Left lobe of liver (tissue), 2 donors: ENCODE data around the gene HOXA4. TPM values are rescaled to one million over a fixed set of nuclear protein-coding genes. Genes with fewer than 3 reads are reported as not detected.
A peak's percentile ranks its signal among the peaks of the same experiment; 100 is the strongest.

Experiments
- ATAC-seq: fragments of 200-7000 bp; cut with Tn5 transposase; one replicate; pipeline ENCODE4 v1.9.1; 2020; ENCODE audit warnings: mild to moderate bottlenecking, moderate library complexity
- DNase-seq: peaks from one replicate; pipeline ENCODE4 v3.0.0-alpha.2; 2020; ENCODE audit warnings: low spot score
- total RNA-seq: library from RNA; stranded (reverse); gene quantifications from one replicate; pipeline ENCODE4 v1.2.1, GENCODE V29; 2021
- donor health status: DM: no; HTN: no; CAD: no; lungs with moderate emphysema.
- donor health status: DM: no; HTN: yes; CAD: no.

HOXA4 gene
- total RNA-seq, 1 donor from 2014 or later = 0.43 TPM

DNA sequence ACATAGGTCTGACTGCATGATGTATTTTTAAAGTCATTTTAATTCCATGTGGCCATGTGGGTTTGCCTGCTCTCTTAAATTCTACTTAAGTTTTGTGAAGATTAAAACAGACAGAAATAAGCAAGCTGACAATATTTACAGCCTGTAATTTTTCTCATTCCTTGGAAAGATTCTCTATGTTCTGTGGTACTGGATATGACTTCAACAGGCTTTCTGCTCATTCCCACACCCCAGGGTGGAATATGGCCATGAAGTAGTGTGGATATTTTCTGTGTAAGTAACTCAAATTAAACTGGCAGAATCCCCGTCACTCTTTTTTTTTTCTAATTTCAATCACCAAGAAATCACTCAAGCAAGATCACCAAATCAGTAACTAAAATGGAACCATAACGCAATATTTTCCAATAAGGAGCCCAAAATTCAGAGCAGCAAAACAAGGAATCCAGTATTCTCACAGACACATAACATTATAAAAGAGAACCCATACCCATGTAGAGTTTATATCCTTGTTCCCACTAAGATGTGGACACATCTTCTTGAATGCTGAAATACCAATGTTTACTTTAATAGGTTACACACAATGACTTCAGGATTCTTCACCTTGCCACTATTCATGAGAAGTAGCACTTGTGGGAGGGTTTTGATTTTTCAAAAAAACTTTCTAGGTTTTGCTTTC, 7.2 kb upstream of the HOXA4 start:
- no peak for ATAC-seq

DNA sequence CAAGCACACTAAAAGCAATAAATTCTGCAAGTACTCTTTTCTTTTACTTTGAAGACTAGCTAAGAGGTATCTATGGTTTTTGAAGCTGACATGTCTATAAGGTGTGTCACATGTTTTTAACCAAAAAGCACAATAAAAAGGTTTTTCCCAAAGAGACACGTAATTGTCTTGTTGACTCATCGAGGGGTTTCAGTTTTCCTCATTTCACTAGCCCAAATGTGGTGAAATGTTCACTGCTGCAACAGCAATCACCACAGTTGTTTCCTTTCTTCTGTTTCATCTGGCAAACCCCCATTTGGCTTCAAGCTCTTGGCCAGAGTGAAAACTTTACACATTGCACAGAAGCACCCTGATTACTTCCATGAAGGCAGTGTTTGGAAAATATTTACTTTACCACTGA, 3.8 kb upstream of the HOXA4 start:
- ATAC-seq = no peak
- no peak for DNase-seq

More for the DNA sequence above, 7.2 kb upstream of the HOXA4 start:
- DNase-seq = no peak

DNA sequence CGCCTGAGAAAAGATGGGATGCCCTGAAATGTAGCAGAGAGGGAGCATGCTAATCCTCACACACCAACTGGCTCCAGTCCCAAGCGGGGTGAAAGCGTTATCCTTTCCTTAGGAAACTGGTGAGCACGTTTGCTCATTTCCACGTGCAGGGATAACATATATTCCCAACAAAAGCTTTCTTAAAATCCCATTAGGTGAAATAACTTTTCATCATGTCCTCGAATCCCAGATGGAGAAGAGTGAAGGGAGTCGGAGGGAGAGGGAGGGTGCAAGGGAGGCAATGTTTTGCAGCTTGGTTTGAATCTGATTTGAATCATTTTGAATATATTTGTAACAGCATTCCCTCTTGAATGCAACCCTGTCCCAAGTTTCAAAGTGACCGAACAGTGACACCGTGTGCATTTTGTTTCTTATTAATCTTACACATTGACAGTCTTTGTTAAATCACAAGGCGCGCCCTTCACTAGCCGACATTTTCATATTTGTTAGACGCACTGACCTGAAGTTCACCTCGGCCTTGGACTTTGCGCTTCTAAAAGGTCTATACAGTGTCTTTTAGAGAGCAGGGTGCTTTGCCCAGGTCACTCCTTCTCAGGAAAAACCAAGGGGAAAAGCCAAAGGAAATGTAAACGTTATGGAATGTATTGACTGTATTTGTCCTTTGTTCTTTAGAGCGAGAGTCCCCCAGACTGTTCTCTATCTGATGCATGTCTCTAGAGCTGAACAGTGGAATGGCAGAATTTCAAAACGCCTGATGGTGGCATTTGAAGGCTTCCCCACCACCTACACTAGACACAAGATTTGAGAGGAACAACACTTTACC, 3.1 kb upstream of the HOXA4 start:
- DNase-seq (peak; percentile 21), ATAC-seq (no peak)

DNA sequence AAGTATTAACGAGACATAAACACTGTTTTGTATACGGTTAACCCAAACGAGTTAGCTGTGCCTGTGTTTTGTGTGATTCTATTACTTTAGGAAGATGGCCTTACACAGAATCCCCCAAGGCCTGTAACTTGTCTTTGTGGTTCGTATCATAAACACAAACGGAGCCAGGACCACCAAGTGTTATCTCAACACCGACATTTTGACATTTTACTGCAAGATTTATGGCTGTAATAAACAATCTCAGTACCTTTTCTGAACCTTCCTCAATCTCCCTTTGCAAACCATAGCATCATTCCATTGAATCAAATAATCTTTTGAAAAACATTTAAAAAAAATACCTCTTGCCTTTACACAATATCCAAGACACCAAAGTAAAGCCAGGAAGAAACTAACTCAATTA, 2.4 kb upstream of the HOXA4 start:
- no peak for DNase-seq
- ATAC-seq = no peak

DNA sequence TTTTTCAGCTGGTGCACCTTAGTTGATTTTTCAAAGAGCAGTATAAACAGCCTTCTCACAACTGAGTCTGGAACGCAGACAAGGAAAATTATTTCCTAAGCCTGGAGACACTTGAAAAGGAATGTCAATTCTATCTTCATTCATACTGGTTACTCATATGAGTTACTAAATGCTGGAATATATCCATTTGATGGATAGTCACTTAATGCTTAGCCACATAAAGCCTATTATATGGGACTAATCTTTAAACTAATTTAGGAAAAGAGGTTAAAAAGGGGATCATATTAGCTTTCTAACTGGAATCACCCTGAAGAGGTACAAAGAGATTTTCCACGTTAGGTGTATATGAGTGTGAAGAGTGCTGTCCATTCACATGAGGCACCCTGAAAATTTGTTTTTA, 1.7 kb upstream of the HOXA4 start:
- DNase-seq = no peak

DNA sequence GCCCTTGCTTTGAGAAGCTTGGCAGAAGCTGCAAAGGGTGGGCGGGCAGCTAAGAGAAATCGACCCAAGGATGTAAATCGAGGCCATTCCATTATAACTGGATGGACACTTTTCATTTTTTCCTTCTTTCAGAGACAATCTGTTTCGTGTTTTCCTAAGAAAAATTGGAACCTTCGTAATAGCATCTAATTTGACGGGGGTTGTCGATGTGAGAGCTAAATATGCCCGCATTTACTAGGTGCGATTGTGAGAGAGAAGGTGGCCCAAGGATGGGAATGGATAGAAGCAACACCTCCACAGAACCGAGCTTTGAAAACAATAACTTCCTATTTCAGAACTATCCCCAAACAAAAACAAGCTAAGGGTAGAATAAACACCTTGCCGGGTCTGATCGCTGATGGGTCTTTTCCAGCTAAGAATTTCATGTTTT, 848 bp upstream of the HOXA4 start:
- no peak for DNase-seq
- no peak for ATAC-seq

More for the DNA sequence above, 1.7 kb upstream of the HOXA4 start:
- no peak for ATAC-seq

DNA sequence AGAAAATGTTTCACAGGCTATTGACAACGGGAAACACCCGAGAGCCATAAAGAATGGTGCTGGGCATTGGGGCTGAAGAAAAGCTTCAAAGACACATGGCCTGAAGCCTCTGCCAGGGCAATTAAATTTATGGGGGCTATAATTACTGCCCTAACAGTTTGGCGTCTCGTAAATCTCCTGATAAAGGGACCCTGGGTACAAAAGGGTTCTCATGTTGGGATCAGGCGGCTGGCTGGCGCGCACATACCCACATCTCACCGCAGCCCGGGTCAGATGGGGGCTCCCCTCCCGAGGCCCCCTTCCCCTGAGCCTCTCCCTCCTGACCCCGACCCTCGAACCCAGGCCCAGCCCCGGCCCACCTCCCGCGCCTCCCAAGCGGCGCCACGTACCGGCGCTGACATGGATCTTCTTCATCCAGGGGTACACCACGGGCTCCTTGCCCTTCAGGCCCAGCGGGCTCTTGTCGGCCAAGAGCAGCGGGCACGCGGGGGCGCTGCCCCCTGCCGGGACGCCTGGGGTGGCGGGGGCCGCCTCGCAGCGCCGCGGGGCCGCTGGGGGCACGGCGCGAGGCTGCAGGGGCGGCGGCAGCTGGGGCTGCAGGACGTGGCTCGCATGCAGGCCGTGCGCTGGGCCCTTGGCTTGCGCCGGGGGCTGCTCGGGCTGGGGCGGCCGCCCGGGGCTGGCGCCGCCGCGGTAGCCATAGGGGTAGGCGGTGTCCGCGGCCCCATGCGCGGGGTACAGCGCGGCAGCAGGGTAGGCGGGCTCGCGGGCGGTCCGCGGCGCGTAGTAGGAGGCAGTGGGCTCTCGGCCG, 623 bp downstream of the HOXA4 start:
- ATAC-seq (peak; percentile 33), DNase-seq (peak; percentile 45)

DNA sequence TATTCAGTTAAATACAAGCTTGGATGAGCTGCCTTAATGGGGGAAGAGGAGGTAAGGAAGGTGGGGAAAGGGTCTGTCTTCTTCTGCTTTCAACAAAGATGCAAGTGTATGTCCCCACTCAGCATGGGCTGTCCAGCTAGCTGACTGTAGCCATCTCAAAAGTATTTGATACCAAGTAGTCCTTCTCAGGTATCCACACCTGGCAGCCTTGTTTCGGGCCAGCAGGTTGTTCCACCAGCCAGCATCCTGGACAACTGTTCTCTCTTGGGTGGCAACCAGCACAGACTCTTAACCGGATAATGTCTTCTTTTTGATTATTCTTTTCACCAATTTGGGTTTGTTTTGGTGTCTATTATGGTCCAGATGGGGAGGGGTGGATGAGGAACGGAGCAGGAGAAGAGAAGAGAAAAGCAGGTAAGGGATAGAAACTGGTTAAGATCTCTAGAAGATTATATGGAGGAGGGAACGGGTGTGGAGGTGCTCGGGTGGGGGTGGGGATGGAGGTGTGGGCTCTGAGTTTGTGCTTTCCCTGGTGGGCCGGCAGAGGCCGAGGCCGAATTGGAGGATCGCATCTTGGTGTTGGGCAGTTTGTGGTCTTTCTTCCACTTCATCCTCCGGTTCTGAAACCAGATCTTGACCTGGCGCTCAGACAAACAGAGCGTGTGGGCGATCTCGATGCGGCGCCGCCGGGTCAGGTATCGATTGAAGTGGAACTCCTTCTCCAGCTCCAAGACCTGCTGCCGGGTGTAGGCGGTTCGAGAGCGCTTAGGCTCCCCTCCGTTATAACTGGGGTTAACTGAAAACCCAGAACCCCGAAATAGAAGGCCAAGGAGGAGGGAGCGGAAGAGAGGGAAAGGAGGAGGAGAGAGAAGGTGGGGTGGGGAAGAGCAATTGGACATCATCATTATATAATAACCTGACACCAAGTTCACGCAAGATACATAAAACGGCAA, 1.5 kb downstream of the HOXA4 start:
- ATAC-seq (no peak), DNase-seq (peak; percentile 35)

DNA sequence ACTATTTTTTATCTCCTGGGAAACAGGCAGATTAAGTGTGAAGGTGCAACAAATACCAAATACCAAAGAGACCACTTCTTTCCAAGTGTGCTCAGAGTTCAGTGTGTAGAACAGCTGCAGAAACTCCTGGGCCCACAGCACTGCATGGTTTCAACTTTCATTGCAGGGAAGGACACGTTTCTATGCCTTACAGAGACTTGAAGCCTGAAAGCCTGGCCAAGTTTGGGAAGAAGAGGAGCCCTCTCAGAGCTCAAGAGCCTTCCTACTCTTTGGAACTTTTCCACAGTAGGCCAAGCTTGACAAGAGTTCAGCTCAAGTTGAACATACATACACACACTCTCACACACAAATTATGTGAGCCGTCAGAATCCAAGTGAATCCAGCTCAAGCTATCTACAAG, 2.5 kb downstream of the HOXA4 start:
- ATAC-seq (no peak), DNase-seq (no peak)

DNA sequence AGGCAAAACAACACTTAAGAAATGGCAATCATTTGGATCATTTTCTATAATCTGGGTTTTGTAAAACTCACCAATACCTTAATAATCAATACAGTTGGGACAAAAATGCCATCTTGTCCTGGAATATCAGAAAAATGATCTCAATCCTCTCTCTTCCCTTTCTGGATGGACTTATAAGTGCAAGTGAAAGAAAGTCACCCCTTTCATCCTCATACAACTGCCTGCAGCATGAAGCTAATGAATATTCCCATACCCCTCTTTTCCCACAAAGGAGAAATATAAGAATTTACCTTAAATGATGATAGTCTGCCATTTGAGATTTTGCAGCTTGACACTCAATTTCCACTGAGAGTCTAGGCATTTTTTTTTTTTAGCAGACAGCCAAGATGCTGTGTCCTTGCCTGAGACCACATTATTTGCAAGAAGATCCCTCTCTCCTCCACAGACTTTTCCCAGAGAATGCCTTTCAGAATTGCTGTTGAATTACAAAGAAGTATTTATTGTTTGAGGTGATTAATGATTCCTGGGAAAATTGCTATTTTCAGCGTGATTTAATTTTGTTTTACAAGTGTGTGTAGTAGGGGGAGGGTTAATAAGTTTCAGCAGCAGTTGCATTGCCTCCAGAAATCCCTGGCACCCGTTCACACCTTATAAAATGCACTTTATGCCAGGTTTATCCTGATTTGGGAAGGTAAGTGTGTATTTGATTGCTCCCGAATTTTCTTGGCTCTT, 3.8 kb downstream of the HOXA4 start:
- DNase-seq (no peak), ATAC-seq (no peak)

DNA sequence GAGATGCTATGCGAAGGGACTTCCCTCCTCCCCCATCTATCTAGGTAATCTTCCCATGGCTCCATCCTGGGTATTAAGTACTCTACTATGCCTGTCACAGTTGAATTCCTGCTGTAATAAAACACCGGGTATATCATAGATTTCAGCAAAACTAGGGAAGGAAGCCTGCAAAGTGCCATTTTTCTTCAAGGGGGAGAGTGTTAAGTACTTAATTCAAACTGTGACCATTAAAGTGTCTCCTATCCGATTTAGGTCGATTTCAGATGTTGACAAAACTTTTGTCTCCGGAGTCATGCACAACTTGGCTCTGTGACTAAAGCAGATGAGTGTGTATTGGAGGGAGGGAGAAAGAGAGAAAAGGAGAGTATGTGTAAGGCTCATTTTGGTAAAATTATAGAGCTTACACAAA, 4.6 kb downstream of the HOXA4 start:
- ATAC-seq = no peak

DNA sequence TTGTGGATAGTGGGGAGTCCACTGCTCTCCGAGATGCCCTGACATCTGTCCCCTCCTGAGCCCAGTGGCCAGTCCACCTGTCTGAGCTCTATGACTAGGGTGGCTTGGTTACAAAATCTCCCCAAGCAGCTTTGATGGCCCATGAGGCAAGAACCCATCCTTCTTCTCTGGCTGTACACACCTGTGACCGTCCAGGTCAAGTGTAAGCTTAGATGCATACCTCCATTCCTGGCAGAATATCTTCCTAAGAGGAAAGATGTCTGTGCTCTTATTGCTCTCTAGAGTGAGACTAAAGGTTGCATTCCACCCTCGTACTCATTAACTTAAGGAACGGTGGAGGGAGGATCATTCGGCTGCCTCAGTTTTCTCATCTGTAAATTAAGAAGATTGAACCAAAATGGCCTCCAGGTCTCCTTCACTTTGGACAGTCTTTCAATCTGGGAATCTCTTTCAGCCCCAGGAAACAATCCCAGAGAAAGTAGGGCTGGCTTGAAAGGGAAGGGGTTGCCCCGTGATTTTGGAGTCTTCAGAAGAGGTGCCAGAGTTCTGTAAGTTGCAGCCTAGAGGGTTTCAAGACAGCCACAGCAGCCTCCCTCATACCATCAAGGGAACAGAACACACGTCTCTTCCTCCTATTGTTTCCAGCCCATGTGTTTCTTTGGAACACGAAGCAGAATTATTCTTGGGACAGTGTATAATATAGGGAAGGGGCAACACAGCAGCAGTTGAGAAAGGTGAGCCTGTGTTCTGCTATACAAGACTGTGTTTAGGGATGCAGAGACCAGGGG, 5.5 kb downstream of the HOXA4 start:
- ATAC-seq (no peak), DNase-seq (peak; percentile 15)

More for the DNA sequence above, 4.6 kb downstream of the HOXA4 start:
- no peak for DNase-seq

DNA sequence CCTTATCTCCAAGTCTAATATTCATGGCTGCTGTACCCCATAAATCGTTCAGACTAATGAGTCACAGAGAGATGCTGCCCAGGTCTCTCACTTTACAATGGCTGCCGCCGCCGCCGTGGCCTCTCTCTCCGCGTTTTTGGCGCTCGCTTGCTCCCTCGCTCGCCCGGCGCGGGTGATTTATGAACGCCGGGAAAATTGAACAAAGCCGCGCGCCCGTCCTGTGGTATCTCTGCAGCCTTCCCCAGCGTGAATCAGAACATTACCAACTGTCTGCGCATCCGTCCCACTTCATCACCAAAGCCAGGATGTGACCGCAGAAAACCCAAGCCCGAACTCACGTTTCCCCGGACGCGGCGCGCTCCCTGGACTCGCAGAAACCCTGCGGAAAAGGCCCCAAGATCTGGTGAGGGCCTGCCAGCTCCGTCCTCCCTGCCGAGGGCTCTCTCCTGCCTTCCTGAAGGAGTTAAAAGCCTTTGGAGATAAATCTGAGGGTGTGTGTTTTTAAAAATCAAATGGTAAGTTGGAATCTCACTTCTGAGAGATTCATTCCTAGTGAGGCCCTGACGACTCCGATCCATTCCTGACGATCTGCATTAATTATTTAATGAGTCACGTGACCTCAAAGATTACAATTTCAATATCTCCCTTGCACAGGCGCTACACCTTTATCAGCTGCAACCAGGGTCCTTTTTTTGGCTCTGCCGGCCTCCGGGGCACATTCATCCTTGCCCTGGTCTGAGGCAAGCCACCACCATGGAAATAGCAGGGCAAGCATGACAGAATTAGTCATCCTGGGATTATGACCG, 6.3 kb downstream of the HOXA4 start:
- DNase-seq (peak; percentile 42), ATAC-seq (no peak)

DNA sequence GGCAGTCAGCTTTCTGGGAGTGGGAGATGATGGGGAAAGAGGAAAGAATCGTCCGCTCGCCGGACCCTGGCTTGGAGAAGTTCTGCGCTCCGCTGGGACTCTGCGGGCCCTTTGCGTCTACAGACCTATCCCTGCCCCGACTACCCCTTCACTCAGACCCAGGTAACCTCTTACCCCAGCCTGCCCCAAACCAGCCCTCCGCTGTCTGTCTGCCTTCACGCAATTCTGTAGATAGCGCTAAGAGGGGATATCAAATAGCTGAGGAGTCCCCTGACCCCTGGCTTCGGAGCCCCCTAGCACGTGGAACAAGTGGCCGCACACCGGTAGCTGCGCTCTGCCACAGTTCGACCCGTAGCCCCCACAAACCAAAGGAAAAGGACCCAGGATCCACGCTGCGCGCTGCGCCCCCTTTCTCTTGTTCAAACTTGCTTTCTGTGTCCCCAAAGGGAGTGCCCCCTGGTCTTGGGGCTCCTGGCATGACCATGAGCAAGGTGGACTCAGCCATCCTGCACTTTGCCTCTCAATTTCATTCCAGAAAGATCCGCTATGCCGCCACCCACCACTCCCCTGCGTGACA, 7.0 kb downstream of the HOXA4 start:
- peak; percentile 40 for DNase-seq

DNA sequence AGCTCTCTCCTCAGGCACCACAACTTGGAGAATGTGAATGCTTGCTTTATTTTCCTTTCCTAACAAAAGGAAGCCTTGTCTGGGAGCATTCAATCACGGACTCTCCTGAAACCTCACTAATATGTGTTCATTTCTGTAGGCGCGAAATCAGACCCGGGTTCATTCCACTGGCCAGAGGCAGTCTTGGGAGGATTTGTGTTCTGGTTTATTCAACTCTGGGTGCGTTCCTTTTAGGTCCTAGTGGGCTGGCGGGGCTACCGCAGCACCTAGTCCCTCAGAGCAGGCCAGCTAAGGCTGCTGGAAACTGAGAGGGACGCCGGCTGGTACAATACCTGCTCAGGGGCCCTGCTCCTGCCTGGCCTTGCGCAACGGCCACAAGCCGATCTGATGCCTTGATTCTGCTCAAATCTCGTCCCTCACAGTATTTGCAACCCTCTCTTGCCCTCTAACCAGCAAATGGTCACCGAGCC, 7.5 kb downstream of the HOXA4 start:
- peak; percentile 44 for DNase-seq
- ATAC-seq = no peak

More for the DNA sequence above, 7.0 kb downstream of the HOXA4 start:
- no peak for ATAC-seq

DNA sequence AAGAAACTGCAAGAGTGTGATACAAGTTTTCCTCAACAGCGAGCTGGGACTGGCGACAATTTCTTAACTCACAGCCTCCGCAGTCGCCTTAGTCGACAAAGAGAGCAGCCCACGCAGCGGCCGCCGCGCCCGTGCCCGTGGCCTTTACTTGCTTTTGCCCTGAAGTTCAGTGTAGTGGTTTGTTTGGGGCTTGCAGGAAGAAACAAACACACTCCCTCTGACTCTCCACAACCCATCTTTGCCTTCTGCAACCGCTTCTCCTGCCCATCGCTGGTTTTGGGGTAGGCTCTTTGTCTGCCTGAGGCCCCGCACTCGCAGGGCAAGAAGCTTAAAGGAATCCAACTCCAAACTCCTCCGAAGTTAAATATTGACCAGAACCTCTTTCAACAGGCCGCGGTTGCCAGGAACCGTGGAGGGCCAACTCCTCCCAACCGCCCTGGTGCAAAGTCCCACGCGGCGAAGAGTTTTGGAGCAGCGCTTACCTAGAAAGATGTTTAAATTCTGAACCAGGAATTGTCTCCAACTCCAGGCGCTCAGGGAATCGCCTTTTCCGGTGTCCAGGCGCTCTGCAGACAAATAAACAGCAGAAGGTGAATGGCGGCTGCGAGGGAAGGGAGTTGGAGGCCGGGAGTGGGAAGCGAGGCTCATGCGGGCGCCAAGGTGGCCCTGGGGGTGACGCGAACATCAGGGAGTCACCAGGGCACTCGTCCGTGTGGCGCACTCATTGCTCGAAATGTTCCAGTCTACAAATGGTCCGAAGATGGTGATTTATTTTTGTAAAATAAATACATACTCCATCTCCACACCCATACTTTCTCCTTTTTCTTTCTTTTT, 8.3 kb downstream of the HOXA4 start:
- ATAC-seq = peak; percentile 76
- peak; percentile 76 for DNase-seq

DNA sequence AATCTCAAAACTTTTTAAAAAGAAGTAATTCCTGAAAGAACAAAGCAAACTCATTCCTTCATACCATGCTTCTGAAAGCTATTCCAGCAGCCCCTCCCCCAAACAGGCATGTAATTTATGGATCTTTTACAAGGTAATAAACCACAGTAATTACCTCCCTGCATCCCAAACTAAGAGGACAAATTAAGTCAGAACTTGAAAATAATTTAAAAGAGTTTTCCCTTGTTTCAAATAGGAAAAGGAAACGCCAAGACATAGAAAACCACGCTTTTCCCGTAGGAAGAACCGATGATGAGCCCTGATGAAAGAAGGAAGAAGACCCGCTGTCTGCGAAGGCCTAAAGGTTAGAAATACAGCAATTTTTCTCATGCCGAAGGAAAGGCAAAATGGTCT, 8.9 kb downstream of the HOXA4 start:
- no peak for ATAC-seq
- no peak for DNase-seq
